Ishikawa (cell line): ENCODE results near the gene GRIA3.

Source experiments
- CEBPB ChIP-seq: IDR thresholded peaks from 2 replicates; pipeline ENCODE4 v1.6.1; 2012
- CREB1 ChIP-seq: IDR thresholded peaks from 2 replicates; pipeline ENCODE4 v1.6.1; 2012; ENCODE audit warnings: low read depth
- EGR1 ChIP-seq: IDR thresholded peaks from 2 replicates; pipeline ENCODE4 v1.6.1; 2012
- RAD21 ChIP-seq: IDR thresholded peaks from 2 replicates; pipeline ENCODE4 v1.6.1; 2012; ENCODE audit warnings: low read depth
- TAF1 ChIP-seq: IDR thresholded peaks from 2 replicates; pipeline ENCODE4 v1.6.1; 2012; ENCODE audit warnings: low read depth, mild to moderate bottlenecking
- TEAD4 ChIP-seq: IDR thresholded peaks from 2 replicates; pipeline ENCODE4 v1.6.1; 2012
- YY1 ChIP-seq: IDR thresholded peaks from 2 replicates; pipeline ENCODE4 v1.6.1; 2012; ENCODE audit warnings: low read depth
- TF ChIP-seq, protein P1 (sequence below): IDR thresholded peaks from 2 replicates; pipeline ENCODE4 v1.6.1; 2012
- TF ChIP-seq, protein P2 (sequence below): IDR thresholded peaks from 2 replicates; pipeline ENCODE4 v1.6.1; 2012; ENCODE audit warnings: low read depth, mild to moderate bottlenecking

DNA sequence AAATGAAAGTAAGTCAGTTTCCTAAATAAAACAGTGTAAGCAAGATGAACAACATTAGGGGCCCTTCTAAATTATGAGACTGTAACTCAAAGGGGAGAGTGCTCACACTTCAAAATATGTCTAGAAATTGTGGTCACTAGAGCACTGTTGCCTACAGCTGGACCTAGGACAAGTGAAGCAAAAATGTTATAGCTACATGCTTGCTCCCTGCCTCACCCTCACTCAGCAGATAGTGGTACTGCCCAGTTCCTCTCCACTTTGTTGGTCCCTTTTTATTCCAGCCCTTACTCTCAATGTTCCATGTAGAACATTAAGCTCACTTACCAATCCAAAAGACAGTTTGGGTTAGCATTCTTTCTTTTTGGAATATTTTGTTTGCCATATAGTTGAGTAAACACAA lies 147.3 kb downstream of the GRIA3 start:
- no peak for TF ChIP-seq TEAD4
- TF ChIP-seq, protein P1, sequence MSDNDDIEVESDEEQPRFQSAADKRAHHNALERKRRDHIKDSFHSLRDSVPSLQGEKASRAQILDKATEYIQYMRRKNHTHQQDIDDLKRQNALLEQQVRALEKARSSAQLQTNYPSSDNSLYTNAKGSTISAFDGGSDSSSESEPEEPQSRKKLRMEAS, result no peak
- no peak for TF ChIP-seq RAD21
- TF ChIP-seq TAF1, result no peak
- TF ChIP-seq CREB1, result no peak
- TF ChIP-seq EGR1, result no peak
- TF ChIP-seq, protein P2, sequence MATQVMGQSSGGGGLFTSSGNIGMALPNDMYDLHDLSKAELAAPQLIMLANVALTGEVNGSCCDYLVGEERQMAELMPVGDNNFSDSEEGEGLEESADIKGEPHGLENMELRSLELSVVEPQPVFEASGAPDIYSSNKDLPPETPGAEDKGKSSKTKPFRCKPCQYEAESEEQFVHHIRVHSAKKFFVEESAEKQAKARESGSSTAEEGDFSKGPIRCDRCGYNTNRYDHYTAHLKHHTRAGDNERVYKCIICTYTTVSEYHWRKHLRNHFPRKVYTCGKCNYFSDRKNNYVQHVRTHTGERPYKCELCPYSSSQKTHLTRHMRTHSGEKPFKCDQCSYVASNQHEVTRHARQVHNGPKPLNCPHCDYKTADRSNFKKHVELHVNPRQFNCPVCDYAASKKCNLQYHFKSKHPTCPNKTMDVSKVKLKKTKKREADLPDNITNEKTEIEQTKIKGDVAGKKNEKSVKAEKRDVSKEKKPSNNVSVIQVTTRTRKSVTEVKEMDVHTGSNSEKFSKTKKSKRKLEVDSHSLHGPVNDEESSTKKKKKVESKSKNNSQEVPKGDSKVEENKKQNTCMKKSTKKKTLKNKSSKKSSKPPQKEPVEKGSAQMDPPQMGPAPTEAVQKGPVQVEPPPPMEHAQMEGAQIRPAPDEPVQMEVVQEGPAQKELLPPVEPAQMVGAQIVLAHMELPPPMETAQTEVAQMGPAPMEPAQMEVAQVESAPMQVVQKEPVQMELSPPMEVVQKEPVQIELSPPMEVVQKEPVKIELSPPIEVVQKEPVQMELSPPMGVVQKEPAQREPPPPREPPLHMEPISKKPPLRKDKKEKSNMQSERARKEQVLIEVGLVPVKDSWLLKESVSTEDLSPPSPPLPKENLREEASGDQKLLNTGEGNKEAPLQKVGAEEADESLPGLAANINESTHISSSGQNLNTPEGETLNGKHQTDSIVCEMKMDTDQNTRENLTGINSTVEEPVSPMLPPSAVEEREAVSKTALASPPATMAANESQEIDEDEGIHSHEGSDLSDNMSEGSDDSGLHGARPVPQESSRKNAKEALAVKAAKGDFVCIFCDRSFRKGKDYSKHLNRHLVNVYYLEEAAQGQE, result no peak
- TF ChIP-seq YY1, result no peak
- TF ChIP-seq CEBPB, result no peak
